Stimulated activated CD4-positive, alpha-beta T cell treated with anti-CD3 and anti-CD28 coated beads, Interleukin-15, amount 100 ng/mL, for 1 hour (primary cell): ENCODE data around the gene CLK3.
"Not testable (repeated sequence)": the region's sequence is repeated elsewhere in the genome, so short reads cannot be mapped to it uniquely, and the experiment has no call there.

Experiments used
- DNase-seq, 2 donors: peaks; one replicate each; pipeline ENCODE4 v3.0.0-alpha.2; 2020; ENCODE audit warnings: low read depth in 1 of 2, low spot score in 1 of 2

CLK3 gene

DNA sequence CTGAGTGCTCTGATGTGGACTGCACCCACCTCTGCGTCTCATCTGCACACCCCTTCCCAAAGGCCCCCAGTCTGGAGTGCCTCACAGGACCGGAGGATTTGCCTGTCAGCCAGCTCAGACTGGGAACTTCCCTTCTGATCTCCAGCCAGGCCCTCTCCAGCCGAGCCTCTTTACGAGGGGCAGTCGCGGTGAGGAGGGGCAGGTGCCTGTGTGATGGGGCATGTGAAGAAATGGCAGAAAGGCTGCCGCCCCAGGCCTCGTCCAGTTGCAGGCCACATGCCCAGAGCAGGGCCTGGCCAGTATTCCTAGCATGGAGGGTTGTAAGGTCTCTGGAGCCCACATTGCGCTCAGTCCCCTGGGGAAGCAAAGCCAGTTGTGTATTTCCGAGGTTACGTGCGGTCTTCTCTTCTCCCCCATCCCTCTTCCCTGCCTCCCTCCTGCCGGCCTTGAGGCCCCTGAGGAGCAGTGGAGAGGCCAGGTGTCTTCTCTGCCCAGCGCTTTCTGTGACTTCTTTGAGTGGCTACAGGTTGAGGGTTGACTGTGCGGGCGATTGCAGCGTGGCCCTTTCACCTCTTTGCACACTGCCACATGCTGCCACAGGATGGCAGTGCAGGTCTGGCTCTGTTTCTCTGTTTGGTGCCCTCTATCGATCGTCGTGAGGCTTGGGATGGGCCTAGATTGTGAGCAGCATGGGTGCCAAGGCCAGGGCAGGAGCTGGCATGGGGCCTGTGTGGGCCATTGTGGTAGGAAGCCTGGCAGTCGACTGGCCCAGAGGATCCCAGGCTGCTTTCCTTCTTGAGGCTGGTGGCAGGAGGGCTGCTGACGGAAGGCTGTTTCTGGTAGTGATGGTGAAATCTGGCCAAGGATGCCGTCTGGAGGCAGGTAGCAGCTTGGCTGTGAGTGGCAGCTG is 5.3 kb downstream of the CLK3 start:
- DNase-seq, result peak; percentile 48 to 57

DNA sequence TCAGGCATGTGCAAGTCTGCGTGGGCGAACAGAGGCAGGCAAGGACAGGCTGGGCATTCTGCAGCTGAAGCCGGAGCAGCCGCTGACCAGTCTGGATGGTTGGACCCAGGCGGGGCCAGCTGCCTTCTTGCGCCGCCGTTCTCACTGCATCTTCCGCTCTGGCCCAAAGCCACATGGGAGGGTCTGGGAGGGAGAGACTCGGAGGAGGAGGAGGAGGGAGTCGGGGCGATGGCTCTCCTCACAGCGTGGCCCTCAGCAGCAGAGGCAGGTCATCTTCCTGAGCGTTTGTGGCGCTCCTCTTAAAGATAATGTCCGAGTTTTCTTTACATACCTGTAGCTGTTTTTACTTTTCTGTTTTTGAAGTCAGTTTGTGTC is 5.9 kb downstream of the CLK3 start:
- no peak for DNase-seq

DNA sequence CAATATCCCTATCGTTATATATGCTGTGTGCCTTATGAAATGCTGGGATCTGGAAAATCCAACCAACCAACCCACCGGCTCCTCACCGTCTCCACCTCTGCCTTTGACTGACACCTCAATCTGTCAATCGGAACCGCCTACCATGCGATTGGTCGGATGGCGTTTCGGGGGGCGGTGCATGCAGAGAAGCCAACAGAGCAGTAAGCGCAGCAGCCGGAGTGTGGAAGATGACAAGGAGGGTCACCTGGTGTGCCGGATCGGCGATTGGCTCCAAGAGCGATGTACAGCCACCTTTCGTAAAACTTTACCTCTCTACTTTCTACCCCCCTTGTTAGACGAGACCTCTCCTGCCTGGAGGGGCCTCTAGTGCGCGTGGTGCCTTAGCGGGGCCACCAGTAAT is 6.3 kb downstream of the CLK3 start:
- DNase-seq, result no peak

DNA sequence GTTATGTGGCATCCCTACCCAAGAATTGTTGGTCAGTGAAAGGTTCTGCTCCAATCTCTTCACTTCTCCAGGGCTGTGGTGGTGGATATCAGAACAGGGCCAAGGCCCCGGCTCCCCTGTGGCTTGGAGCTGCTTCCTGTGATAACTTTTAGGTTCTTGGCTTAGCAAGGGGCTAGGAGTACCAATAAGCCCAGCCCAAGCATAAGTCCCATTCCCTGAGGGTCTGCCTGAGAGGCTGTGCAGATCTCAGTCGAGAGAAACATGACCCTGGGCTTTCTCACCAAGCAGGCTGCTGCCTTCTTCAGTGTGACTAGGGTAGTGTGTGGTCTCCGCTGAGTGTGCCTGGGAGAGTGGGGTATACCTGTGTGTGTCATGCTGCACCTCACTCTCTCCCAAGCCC is 7.1 kb downstream of the CLK3 start:
- DNase-seq, result no peak

DNA sequence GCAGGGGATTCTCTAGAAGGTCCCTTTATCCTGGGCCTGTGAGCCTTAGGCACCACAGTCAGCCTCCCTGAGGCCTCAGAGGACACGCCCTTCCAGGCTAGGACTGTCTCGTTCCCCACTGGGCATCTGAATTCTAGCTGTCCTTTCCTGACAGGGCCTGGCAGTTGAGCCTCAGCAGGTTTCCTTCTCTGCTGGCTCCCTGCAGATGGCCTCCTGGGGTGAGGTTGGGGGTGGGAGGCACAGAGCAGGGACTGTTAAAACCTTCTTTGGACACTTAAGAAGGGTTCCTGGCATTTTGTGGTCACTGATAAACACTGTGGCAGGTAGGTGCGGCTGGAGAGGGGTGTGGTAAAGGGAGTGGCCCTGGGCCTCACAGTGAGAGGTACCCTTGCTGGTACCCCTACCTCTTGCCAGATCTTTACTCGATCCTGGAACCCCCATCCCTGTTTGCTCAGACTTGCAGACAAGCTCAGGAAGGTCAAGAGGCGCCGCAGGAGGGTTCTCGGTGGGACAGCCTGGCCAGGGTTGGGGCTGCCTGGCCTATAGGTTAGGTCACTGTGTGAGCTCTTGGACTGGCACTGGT is 8.5 kb downstream of the CLK3 start:
- no peak for DNase-seq

DNA sequence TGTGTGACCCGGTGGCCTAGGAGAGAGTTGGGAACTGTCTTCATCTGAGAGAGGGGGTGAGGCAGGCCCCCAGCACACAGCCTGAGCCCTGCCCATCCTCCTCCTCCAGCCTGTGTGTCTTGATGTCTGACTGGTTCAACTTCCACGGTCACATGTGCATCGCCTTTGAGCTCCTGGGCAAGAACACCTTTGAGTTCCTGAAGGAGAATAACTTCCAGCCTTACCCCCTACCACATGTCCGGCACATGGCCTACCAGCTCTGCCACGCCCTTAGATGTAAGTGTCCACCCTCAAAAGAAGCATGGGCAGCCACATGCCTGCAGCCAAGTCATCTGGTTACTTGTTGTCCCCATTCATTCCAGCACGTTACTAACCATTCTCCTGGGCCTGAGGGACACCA is 10.1 kb downstream of the CLK3 start:
- no peak for DNase-seq

DNA sequence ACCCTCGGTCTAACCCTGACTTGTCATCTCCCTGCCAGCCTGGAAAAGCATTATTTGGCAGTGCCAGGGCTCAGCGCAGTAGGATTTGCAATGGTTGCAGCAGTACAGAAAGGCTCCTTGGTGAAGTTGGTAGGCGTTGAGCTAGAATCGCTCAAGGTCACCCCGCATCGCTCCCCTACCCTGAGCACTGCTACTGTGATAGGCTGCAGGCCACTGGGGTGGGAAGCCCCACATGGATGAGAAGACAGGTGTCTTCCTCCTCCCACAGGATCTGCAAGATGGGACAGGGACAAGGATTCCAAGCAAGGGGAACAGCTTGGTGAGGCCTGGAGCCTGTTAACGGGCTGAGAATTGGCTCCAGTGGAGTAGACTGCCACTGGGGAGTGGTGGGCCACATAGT is 10.7 kb downstream of the CLK3 start:
- DNase-seq, result no peak

DNA sequence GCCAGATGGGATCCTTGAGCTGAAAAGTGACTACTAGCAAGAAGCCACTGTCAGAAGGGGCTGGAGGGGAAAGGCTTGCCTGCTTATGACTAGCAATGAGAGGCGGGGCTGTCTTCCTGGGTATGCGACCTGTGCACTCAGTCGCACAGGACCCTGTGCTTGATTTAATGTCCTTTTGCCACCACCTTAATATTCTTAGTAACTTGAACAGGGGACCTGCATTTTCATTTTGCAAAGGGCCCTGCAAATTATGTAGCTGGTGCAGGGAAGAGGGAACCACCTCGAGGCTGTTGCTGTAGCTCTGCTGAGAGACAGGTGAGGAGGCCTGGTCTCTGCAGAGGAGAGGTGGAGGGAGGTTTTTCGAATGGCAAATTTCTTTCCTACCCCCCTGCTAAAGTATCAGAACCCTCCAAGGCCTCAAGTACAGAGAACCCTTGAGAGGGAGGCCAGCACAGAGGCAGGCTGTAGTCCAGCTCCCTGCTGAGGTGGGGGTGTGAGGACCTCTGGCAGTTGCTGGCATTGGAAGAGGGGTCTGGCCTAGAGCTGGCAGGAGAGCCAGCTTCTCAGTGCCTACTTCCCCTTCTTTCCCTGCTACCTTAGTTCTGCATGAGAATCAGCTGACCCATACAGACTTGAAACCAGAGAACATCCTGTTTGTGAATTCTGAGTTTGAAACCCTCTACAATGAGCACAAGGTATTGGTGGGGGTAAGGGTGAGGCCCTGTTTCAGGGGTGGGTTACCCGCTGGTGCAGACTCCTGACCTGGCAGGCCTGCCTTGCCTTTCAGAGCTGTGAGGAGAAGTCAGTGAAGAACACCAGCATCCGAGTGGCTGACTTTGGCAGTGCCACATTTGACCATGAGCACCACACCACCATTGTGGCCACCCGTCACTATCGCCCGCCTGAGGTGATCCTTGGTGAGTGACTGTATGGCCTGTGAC is 11.4 kb downstream of the CLK3 start:
- DNase-seq, result no peak

DNA sequence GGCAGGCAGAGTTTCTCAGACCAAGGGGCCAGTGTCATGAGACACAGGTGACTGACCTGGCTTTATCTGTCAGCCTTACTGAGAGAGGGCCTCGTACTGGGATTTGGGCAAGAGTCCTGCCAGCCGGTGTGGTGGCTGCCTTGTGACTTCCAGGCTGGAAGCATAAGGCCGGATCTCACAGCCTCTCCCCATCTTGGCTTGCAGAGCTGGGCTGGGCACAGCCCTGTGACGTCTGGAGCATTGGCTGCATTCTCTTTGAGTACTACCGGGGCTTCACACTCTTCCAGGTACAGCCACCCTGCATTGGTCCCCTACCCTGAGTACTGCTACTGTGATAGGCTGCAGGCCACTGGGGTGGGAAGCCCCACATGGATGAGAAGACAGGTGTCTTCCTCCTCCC is 12.1 kb downstream of the CLK3 start:
- no peak for DNase-seq

DNA sequence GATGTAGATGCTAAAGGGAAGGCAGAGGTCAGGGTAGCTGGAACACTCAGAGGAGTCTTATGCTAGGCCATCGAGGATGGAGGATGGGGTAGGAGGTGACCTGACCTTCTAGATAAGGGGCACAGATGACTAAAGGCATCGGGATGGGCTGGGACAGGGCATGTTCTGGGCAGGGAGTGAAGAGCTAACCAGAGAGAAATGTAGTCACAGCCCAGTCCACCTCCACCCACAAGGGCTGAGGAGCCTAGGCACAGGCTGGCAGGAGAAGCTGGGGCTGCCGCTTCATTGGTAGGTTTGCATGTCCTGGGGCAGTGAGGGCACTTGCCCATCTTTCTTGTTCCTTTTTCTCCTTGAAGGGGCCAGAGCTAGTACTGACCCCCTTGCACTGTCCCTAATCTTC is 12.6 kb downstream of the CLK3 start:
- no peak for DNase-seq

DNA sequence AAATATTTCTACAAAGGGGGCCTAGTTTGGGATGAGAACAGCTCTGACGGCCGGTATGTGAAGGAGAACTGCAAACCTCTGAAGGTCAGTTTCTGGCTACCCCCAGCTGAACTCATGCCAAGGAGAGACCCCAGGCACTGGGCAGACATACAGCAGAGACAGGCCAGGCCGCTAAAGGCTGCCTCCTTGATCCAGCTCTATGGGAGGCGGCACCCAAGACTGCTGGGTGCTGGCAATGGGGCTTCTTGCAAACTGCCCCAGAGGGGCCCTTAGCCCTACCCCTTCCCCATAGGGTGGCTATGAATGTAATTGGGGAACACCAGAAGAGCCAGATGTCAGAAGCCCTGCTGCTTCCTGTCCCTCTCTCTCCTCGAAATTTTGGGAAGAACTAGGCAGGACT is 13.3 kb downstream of the CLK3 start:
- DNase-seq, result no peak

DNA sequence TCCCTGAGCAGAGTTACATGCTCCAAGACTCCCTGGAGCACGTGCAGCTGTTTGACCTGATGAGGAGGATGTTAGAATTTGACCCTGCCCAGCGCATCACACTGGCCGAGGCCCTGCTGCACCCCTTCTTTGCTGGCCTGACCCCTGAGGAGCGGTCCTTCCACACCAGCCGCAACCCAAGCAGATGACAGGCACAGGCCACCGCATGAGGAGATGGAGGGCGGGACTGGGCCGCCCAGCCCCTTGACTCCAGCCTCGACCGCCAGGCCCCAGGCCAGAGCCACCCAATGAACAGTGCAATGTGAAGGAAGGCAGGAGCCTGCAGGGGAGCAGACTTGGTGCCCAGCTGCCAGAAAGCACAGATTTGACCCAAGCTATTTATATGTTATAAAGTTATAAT is 14.1 kb downstream of the CLK3 start:
- not testable (repeated sequence) for DNase-seq

DNA sequence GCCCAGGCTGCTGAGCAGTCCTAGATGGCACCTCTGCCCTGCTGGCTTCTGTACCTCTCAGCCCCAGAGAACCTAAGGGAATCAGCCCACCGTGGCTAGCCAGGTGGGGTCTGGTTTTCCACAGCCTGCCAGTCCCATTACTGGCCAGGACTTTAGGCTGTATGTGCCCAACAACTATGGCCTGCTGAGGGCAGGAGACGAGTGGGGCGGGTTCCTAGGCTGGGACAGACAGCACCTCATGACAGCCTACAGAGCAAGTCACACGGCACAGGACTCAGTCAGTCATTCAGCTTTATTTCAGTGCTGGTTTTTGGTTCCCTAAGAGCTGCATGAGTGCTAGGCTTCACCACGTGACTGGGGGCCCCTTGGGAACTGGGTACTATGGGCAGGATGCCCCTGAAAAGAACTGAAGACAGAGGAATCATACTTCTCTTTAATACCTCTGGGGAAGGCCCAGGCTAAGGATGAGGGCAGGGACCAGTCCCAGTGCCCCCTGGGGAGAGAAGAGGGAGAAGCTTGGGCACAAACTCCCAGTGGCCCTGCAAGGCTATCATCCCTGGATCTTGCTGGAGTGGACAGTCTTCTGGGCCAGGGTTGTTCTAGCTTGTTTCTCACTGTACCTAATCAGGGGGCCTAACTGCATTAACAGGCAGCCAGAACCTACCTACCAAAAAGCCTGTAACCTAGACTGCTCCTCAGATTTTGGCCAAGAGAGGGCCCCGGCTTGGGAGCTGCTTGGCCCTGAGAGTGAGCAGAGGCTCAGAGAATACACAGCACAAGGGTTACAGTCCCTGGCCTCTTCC is 14.8 kb downstream of the CLK3 start:
- DNase-seq, result no peak

DNA sequence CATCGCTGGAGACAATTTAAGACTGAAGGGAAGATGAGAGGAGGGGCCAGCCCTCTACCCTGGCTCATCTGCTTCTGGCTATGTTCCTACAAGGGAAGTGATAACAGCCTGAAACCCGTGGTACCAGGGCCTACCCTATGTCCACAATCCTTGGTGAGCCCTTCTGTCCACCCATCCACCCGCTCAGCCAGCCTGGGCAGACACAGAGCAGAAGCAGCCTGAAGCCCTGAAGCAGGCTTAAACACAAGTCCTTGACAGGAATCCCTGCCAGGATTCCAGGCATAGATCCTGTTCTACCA is 15.4 kb downstream of the CLK3 start:
- DNase-seq, result no peak

DNA sequence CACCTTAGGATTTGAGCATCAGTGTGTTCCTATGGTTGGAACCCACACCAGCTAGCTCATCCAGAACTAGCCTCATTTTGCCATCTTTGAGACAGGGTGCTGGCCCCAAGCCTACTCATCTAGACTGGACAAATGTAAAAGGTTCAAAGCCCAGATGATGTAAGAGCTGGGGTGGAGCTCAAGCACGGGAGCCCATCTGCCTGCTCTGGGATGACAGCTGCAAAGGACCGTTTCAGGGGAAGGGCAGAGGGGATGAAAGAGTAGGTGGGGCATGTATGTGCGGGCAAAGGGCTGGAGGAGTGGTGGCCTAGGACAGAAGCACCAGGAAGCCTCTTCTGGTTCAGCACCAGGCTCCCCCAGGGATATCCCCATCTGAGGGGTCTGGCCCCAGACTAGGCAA is 15.8 kb downstream of the CLK3 start:
- DNase-seq, result no peak

DNA sequence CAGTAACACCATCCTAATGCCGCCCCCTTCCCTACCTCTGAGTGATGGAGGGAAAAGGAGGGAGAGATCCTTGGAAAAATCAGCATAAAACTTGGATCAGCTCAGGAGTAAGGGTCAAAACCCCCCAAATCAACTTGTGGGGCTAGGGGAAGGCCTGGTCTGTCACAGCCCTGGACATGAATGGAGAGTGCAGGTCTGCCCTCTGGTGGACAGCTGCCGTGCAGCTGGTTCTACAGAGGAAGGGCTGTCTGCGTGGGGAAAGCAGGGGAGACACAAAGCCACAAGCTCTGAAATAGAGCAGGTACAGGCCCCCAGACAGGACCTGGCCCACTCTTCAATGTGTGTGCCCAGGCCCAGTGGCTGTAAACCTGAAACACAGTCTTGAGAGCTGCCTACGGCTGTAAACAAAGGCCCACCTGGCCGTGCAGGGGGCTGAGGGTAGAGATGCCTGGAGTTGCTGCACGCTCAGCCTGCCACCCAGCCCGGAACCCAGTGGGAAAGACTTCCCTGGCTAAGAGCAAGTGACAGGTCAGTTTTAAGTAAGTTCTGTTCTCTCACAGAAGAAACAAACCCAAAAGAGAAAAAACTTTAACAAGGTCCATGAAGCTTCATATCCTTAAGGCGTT is 16.4 kb downstream of the CLK3 start:
- DNase-seq, result peak in 1 of 2 donors; percentile 46

DNA sequence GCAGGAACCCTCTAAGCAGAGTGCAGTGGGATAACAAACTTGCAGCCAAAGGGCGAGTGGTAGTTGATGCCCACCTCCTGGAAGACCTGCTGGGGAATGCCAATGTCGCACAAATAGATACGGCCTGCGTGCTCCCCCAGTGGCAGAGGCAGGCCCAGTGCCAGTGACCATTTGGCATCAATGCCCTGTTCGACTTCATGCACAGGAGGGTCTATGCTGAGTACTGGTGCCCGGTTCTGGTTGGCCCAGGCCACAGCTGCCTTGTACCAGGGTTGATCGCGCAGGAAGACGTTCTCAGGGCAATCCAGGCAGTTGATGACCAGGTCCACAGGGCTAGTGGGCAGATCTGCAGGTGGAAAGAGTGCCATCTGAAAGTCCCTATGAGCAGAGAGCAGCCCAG is 17.0 kb downstream of the CLK3 start:
- DNase-seq, result no peak

DNA sequence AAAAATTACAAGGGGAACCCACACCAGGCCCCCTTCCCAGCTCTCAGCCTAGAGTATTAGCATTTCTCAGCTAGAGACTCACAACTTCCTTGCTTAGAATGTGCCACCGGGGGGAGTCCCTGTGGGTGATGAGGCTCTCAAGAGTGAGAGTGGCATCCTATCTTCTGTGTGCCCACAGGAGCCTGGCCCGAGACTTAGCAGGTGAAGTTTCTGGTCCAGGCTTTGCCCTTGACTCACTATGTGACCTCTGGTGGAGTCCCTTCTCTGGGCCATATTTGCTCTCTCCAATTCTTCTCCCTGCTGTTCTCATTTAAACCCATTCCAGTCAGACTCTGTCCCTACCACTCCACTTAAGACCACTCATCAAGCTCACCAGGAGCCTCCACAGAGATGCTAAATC is 18.1 kb downstream of the CLK3 start:
- DNase-seq, result no peak

DNA sequence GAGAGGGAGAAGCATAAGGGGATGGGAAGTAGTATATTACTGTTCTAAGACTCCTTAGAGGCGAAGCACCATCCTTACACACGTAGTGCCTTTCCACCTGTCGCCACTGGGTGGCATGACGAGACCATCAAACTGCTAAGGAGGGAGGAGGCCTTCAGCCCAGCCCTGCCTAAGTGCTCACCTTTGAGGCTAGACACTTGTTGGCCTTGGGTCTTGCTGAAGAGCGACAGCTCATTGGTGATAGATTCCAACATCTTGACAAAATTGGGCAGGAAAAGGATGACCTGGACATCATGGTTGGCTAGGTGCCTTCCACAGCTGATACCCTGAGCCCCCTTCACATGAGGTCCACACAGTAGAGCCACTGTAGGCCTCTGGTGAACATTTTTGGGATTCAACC is 19.6 kb downstream of the CLK3 start:
- peak; percentile 55 to 60 for DNase-seq

DNA sequence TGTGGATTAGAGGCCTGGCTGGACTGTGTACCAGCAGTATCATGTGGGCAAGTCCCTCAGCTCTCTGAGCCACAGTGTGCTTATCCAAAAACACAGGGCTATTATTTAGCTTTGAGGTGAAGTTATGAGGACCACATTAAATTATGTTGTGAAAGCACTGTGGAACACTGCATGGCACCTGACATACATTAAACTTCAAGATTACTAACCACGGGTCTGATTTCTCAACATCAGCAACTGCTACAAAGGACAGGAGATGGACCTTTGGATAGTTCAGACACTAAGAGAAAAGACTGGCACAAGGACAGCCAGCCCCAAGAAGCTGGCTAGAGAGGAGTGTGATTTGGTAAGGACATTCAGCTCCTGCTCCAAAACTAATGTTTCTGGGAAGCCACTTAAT is 21.3 kb downstream of the CLK3 start:
- no peak for DNase-seq

DNA sequence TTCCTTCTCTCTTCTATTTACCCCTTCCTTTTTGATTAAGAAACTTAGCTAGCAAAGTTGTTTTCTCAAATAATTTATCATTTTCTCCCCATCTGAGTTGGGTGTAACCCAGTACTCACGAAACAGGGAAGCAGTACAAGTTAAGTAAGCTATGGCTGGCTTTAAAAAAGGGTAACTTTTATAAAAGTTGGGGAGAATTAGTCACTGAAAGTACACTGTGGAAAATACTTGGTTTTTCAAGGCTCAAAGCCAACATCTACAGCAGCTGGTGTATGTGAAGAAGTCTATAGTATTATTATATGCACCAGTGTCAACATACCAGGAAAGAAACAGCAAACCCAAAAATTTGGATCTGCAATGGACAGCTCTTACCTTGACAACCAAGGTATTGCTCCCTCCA is 25.5 kb downstream of the CLK3 start:
- DNase-seq, result no peak
